ENCODE results near the gene PCP4. TPM values are rescaled to one million over a fixed set of nuclear protein-coding genes. Genes with fewer than 3 reads are reported as not detected.

PCP4 gene
- total RNA-seq, 1 donor from 2014 or later, result not detected

- no peaks in the 10 kb centered on the region for H3K27me3 Mint-ChIP-seq (ENCODE audit: unreplicated experiment)
- no peaks in the 10 kb centered on the region for H3K36me3 Mint-ChIP-seq (ENCODE audit: unreplicated experiment)
- H3K27ac Mint-ChIP-seq (ENCODE audit: unreplicated experiment), result no peak overlapping the region
- H3K4me1 Mint-ChIP-seq (ENCODE audit: unreplicated experiment), result no peaks in the 10 kb centered on the region
- no peak for DNase-seq (ENCODE audit: extremely low spot score, unreplicated experiment)
- no peak overlapping the region for H3K4me3 Mint-ChIP-seq (ENCODE audit: unreplicated experiment)
- H3K9me3 Mint-ChIP-seq (ENCODE audit: unreplicated experiment), result peaks cover 26% of the 10 kb centered on the region
- no peak for TF ChIP-seq CTCF (IDR thresholded peaks at IDR 0.05)
Observed at GRCh38 chr21:39852021-39852721, 15.1 kb upstream of the PCP4 start.

GRCh38 chr21:39852726-39853500, 14.3 kb upstream of the PCP4 start:
- no peak for TF ChIP-seq CTCF (IDR thresholded peaks at IDR 0.05)
- H3K9me3 Mint-ChIP-seq (ENCODE audit: unreplicated experiment), result peaks cover 30% of the 10 kb centered on the region
- H3K27me3 Mint-ChIP-seq (ENCODE audit: unreplicated experiment), result no peaks in the 10 kb centered on the region
- no peak for DNase-seq (ENCODE audit: extremely low spot score, unreplicated experiment)
- H3K36me3 Mint-ChIP-seq (ENCODE audit: unreplicated experiment), result no peaks in the 10 kb centered on the region
- no peak overlapping the region for H3K4me3 Mint-ChIP-seq (ENCODE audit: unreplicated experiment)
- no peak overlapping the region for H3K27ac Mint-ChIP-seq (ENCODE audit: unreplicated experiment)
- no peaks in the 10 kb centered on the region for H3K4me1 Mint-ChIP-seq (ENCODE audit: unreplicated experiment)

- no peak for TF ChIP-seq CTCF (IDR thresholded peaks at IDR 0.05)
- no peaks in the 10 kb centered on the region for H3K36me3 Mint-ChIP-seq (ENCODE audit: unreplicated experiment)
- no peak overlapping the region for H3K27ac Mint-ChIP-seq (ENCODE audit: unreplicated experiment)
- no peaks in the 10 kb centered on the region for H3K27me3 Mint-ChIP-seq (ENCODE audit: unreplicated experiment)
- H3K4me1 Mint-ChIP-seq (ENCODE audit: unreplicated experiment), result no peaks in the 10 kb centered on the region
- peaks cover 37% of the 10 kb centered on the region for H3K9me3 Mint-ChIP-seq (ENCODE audit: unreplicated experiment)
- H3K4me3 Mint-ChIP-seq (ENCODE audit: unreplicated experiment), result no peak overlapping the region
- no peak for DNase-seq (ENCODE audit: extremely low spot score, unreplicated experiment)
Observed at GRCh38 chr21:39854572-39854971, 12.7 kb upstream of the PCP4 start.

GRCh38 chr21:39855595-39855994, 11.6 kb upstream of the PCP4 start:
- Mint-ChIP-seq H3K9me3 (ENCODE audit: unreplicated experiment) (peaks cover 42% of the 10 kb centered on the region), H3K27me3 (ENCODE audit: unreplicated experiment) (no peaks in the 10 kb centered on the region), H3K27ac (ENCODE audit: unreplicated experiment) (no peak overlapping the region), H3K4me1 (ENCODE audit: unreplicated experiment) (no peaks in the 10 kb centered on the region), H3K36me3 (ENCODE audit: unreplicated experiment) (no peaks in the 10 kb centered on the region), H3K4me3 (ENCODE audit: unreplicated experiment) (no peak overlapping the region)
- DNase-seq (ENCODE audit: extremely low spot score, unreplicated experiment), result no peak
- TF ChIP-seq CTCF (IDR thresholded peaks at IDR 0.05), result no peak

- no peaks in the 10 kb centered on the region for H3K36me3 Mint-ChIP-seq (ENCODE audit: unreplicated experiment)
- no peaks in the 10 kb centered on the region for H3K27me3 Mint-ChIP-seq (ENCODE audit: unreplicated experiment)
- TF ChIP-seq CTCF (IDR thresholded peaks at IDR 0.05), result no peak
- peaks cover 27% of the 10 kb centered on the region for H3K9me3 Mint-ChIP-seq (ENCODE audit: unreplicated experiment)
- DNase-seq (ENCODE audit: extremely low spot score, unreplicated experiment), result no peak
- H3K4me1 Mint-ChIP-seq (ENCODE audit: unreplicated experiment), result no peaks in the 10 kb centered on the region
- H3K4me3 Mint-ChIP-seq (ENCODE audit: unreplicated experiment), result no peak overlapping the region
- no peak overlapping the region for H3K27ac Mint-ChIP-seq (ENCODE audit: unreplicated experiment)
Observed at GRCh38 chr21:39860600-39860999, 6.6 kb upstream of the PCP4 start.
